ENCODE data around the gene ACSF3.
"Not testable (repeated sequence)": the region's sequence is repeated elsewhere in the genome, so short reads cannot be mapped to it uniquely, and the experiment has no call there.

ACSF3 gene

DNA sequence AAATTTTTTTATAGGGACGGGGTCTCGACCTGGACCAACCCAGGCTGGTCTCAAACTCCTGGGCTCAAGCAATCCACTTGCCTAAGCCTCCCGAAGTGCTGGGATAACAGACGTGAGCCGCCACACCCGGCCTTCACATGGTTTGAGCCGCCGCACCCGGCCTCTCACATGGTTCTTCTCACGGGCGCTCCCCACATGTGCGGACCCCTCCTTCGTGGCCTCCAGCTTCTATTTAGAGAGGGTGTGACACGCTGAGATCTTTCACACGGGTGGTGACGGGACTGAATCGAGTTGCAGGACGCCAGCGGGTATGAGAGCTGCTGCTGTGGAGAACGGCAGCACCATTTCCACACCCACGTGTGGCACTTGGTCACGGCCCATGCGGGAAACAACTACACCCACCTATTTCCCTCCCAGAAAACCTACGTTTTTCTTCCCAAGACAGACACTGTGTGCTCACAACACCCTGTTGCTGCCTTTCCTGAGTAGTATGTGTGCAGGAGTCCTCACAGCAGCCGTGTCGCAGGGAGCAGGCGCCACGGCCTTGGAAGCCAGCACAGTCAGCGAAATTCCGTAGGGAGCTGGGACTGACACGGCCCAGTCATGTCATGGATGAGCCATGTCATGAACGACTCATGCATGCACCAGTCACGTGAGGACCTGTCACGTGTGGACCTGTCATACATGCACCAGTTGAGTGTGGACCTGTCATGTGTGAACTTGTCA, 20.1 kb upstream of the ACSF3 start:
- H3K4me3 ChIP-seq (ENCODE audit: low read depth, low read length) = no peak overlapping the region
- H3K9me3 ChIP-seq (ENCODE audit: control insufficient read depth, insufficient read depth, low read depth, low read length) = no peaks in the 10 kb centered on the region
- no peaks in the 10 kb centered on the region for H3K36me3 ChIP-seq (ENCODE audit: control insufficient read depth in 2 of 2, insufficient read depth in 1 of 2, low read length in 2 of 2)
- H3K27ac ChIP-seq (ENCODE audit: extremely low read depth, low read depth, low read length) = no peak overlapping the region
- H3K4me1 ChIP-seq (ENCODE audit: control insufficient read depth, insufficient read depth, low read length) = no peaks in the 10 kb centered on the region
- TF ChIP-seq ZNF558 (tag by site-specific recombination; IDR thresholded peaks at IDR 0.05) = no peak
- TF ChIP-seq ZBTB7A (tag by site-specific recombination; IDR thresholded peaks at IDR 0.05; ENCODE audit: low read depth) = no peak
- no peak for TF ChIP-seq ZBTB8A (tag by site-specific recombination; IDR thresholded peaks at IDR 0.05)
- no peak for TF ChIP-seq ZFP69B (tag by site-specific recombination; IDR thresholded peaks at IDR 0.05)
- no peak for TF ChIP-seq ZNF274 (IDR thresholded peaks at IDR 0.05; ENCODE audit: low read length)
- no peak for TF ChIP-seq ZNF274 (tag by site-specific recombination; IDR thresholded peaks at IDR 0.05; ENCODE audit: borderline replicate concordance)
- TF ChIP-seq ZBTB48 (tag by site-specific recombination; IDR thresholded peaks at IDR 0.05) = no peak
- TF ChIP-seq, protein P1, sequence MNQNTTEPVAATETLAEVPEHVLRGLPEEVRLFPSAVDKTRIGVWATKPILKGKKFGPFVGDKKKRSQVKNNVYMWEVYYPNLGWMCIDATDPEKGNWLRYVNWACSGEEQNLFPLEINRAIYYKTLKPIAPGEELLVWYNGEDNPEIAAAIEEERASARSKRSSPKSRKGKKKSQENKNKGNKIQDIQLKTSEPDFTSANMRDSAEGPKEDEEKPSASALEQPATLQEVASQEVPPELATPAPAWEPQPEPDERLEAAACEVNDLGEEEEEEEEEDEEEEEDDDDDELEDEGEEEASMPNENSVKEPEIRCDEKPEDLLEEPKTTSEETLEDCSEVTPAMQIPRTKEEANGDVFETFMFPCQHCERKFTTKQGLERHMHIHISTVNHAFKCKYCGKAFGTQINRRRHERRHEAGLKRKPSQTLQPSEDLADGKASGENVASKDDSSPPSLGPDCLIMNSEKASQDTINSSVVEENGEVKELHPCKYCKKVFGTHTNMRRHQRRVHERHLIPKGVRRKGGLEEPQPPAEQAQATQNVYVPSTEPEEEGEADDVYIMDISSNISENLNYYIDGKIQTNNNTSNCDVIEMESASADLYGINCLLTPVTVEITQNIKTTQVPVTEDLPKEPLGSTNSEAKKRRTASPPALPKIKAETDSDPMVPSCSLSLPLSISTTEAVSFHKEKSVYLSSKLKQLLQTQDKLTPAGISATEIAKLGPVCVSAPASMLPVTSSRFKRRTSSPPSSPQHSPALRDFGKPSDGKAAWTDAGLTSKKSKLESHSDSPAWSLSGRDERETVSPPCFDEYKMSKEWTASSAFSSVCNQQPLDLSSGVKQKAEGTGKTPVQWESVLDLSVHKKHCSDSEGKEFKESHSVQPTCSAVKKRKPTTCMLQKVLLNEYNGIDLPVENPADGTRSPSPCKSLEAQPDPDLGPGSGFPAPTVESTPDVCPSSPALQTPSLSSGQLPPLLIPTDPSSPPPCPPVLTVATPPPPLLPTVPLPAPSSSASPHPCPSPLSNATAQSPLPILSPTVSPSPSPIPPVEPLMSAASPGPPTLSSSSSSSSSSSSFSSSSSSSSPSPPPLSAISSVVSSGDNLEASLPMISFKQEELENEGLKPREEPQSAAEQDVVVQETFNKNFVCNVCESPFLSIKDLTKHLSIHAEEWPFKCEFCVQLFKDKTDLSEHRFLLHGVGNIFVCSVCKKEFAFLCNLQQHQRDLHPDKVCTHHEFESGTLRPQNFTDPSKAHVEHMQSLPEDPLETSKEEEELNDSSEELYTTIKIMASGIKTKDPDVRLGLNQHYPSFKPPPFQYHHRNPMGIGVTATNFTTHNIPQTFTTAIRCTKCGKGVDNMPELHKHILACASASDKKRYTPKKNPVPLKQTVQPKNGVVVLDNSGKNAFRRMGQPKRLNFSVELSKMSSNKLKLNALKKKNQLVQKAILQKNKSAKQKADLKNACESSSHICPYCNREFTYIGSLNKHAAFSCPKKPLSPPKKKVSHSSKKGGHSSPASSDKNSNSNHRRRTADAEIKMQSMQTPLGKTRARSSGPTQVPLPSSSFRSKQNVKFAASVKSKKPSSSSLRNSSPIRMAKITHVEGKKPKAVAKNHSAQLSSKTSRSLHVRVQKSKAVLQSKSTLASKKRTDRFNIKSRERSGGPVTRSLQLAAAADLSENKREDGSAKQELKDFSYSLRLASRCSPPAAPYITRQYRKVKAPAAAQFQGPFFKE (tag by site-specific recombination; IDR thresholded peaks at IDR 0.05; ENCODE audit: borderline replicate concordance) = no peak
- TF ChIP-seq BCL11B (tag by site-specific recombination; IDR thresholded peaks at IDR 0.05; ENCODE audit: low read depth) = no peak
- no peak for TF ChIP-seq ZNF114 (tag by site-specific recombination; IDR thresholded peaks at IDR 0.05)
- no peak for TF ChIP-seq ZNF555 (tag by site-specific recombination; conservative IDR thresholded peaks at IDR 0.05)
- no peak for TF ChIP-seq ZNF175 (tag by site-specific recombination; IDR thresholded peaks at IDR 0.05)
- ChIA-PET POLR2A (no interaction called here), CTCF (no interaction called here)

DNA sequence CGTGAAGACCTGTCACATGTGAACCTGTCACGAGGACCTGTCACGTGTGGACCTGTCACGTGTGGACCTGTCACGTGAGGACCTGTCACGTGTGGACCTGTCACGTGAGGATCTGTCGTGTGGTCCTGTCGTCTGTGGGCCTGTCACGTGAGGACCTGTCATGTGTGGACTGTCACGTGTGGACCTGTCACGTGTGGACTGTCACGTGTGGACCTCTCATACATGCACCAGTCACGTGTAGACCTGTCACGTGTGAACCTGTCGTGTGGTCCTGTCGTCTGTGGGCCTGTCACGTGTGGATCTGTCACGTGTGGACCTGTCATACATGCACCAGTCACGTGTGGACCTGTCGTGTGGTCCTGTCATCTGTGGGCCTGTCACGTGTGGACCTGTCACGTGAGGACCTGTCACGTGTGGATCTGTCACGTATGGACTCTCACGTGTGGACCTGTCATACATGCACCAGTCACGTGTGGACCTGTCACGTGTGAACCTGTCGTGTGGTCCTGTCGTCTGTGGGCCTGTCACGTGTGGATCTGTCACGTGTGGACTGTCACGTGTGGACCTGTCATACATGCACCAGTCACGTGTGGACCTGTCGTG, 19.5 kb upstream of the ACSF3 start:
- POLR2A ChIA-PET; H3K36me3 ChIP-seq (ENCODE audit: control insufficient read depth in 2 of 2, insufficient read depth in 1 of 2, low read length in 2 of 2); CTCF ChIA-PET; H3K4me3 ChIP-seq (ENCODE audit: low read depth, low read length); H3K9me3 ChIP-seq (ENCODE audit: control insufficient read depth, insufficient read depth, low read depth, low read length); H3K27ac ChIP-seq (ENCODE audit: extremely low read depth, low read depth, low read length); H3K4me1 ChIP-seq (ENCODE audit: control insufficient read depth, insufficient read depth, low read length): not testable (repeated sequence)

GRCh38 chr16:89074803-89075688, 18.6 kb upstream of the ACSF3 start:
- H3K4me1 ChIP-seq (ENCODE audit: control insufficient read depth, insufficient read depth, low read length) = no peaks in the 10 kb centered on the region
- no peak overlapping the region for H3K4me3 ChIP-seq (ENCODE audit: low read depth, low read length)
- ChIA-PET CTCF (no interaction called here), POLR2A (no interaction called here)
- no peaks in the 10 kb centered on the region for H3K9me3 ChIP-seq (ENCODE audit: control insufficient read depth, insufficient read depth, low read depth, low read length)
- H3K27ac ChIP-seq (ENCODE audit: extremely low read depth, low read depth, low read length) = no peak overlapping the region
- H3K36me3 ChIP-seq (ENCODE audit: control insufficient read depth in 2 of 2, insufficient read depth in 1 of 2, low read length in 2 of 2) = no peaks in the 10 kb centered on the region
- TF ChIP-seq ZNF558 (tag by site-specific recombination; IDR thresholded peaks at IDR 0.05) (no peak), TCF7L2 (IDR thresholded peaks at IDR 0.05; ENCODE audit: borderline replicate concordance, low read depth, low read length) (no peak), ZNF366 (tag by site-specific recombination; conservative IDR thresholded peaks at IDR 0.05) (no peak), GLI2 (tag by site-specific recombination; IDR thresholded peaks at IDR 0.05; ENCODE audit: borderline replicate concordance, low read depth) (no peak), ZNF221 (tag by site-specific recombination; IDR thresholded peaks at IDR 0.05; ENCODE audit: borderline replicate concordance) (no peak), EGR2 (tag by site-specific recombination; IDR thresholded peaks at IDR 0.05; ENCODE audit: low read depth) (no peak), HIC1 (tag by site-specific recombination; IDR thresholded peaks at IDR 0.05) (no peak), ZBTB21 (tag by site-specific recombination; IDR thresholded peaks at IDR 0.05) (no peak)
- TF ChIP-seq, protein P2, sequence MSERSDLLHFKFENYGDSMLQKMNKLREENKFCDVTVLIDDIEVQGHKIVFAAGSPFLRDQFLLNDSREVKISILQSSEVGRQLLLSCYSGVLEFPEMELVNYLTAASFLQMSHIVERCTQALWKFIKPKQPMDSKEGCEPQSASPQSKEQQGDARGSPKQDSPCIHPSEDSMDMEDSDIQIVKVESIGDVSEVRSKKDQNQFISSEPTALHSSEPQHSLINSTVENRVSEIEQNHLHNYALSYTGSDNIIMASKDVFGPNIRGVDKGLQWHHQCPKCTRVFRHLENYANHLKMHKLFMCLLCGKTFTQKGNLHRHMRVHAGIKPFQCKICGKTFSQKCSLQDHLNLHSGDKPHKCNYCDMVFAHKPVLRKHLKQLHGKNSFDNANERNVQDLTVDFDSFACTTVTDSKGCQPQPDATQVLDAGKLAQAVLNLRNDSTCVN (tag by site-specific recombination; optimal IDR thresholded peaks at IDR 0.05) = no peak
